CD4-positive, alpha-beta T cell (primary cell): ENCODE measurements around the gene LRP8. TPM values are rescaled to one million over a fixed set of nuclear protein-coding genes. Genes with fewer than 3 reads are reported as not detected.

ENCODE experiments used
- ATAC-seq: fragments of 200-7000 bp; cut with Tn5 transposase; one replicate; pipeline ENCODE4 v1.10.0; 2022; ENCODE audit warnings: mild to moderate bottlenecking; ENCODE audit not compliant: poor library complexity
- CTCF ChIA-PET: fragments of 350-600 bp; sonication (Branson Sonifier 250); formaldehyde crosslinking; loops from one replicate; lab custom pipeline; 2021; ENCODE audit warnings: antibody characterized with exemption, inconsistent platforms; lab: Charles Lee
- POLR2A ChIA-PET: fragments of 350-600 bp; sonication (Branson Sonifier 250); formaldehyde crosslinking; loops from one replicate; lab custom pipeline; 2021; ENCODE audit warnings: antibody characterized with exemption, inconsistent platforms; lab: Charles Lee
- DNase-seq, 14 experiments: peaks; one replicate each; pipeline ENCODE4 v3.0.0-alpha.2; 2013 to 2020; ENCODE audit warnings: mixed read lengths in 2 of 14
- H3K27ac ChIP-seq, 2 donors: one replicate each; pipeline versions ENCODE4 v1.5.1 to v1.7.0; 2013; ENCODE audit warnings: low read length in 2 of 2, low read depth in 1 of 2, mild to moderate bottlenecking in 1 of 2
- H3K27me3 ChIP-seq, 2 experiments: 1 replicate in 1 of 2; 2 replicates in 1 of 2; pipeline versions ENCODE4 v1.6.1 to v1.7.0; 2013; ENCODE audit warnings: low read length in 2 of 2, control low read depth in 1 of 2, mild to moderate bottlenecking in 1 of 2, moderate library complexity in 1 of 2; ENCODE audit not compliant: insufficient read depth in 2 of 2, control insufficient read depth in 1 of 2
- H3K36me3 ChIP-seq: one replicate; pipeline ENCODE4 v1.6.1; 2013; ENCODE audit warnings: low read length, control low read depth; ENCODE audit not compliant: insufficient read depth
- H3K4me1 ChIP-seq: one replicate; pipeline ENCODE4 v1.6.1; 2013; ENCODE audit warnings: low read length, control low read depth; ENCODE audit not compliant: insufficient read depth
- H3K4me3 ChIP-seq: one replicate; pipeline ENCODE4 v1.5.1; 2013; ENCODE audit warnings: mild to moderate bottlenecking, low read length, moderate library complexity
- H3K9me3 ChIP-seq, 2 experiments: 1 replicate in 1 of 2; 2 replicates in 1 of 2; pipeline versions ENCODE4 v1.6.1 to v1.7.0; 2013; ENCODE audit warnings: low read length in 2 of 2, mild to moderate bottlenecking in 2 of 2, control low read depth in 1 of 2, moderate library complexity in 1 of 2; ENCODE audit not compliant: control insufficient read depth in 1 of 2, insufficient read depth in 1 of 2
- H3K27ac Mint-ChIP-seq: one replicate; pipeline ENCODE4 v1.8.0; 2020; ENCODE audit warnings: mixed read lengths
- H3K27me3 Mint-ChIP-seq: one replicate; pipeline ENCODE4 v1.8.0; 2021; ENCODE audit warnings: mixed read lengths
- H3K36me3 Mint-ChIP-seq: one replicate; pipeline ENCODE4 v1.8.0; 2021; ENCODE audit warnings: low read depth, mixed read lengths
- H3K4me1 Mint-ChIP-seq: one replicate; pipeline ENCODE4 v1.8.0; 2021; ENCODE audit warnings: low read depth, mixed read lengths
- H3K4me3 Mint-ChIP-seq: one replicate; pipeline ENCODE4 v1.8.0; 2020; ENCODE audit warnings: mild to moderate bottlenecking, mixed read lengths
- H3K9me3 Mint-ChIP-seq: one replicate; pipeline ENCODE4 v1.8.0; 2020; ENCODE audit warnings: mixed read lengths
- intact Hi-C, 2 experiments: fragments of 100-400 bp; cut with DNase I in 1 of 2; cut with micrococcal nuclease in 1 of 2; formaldehyde crosslinking; loops; one replicate each; pipeline versions ENCODE4 v1.15.1 to v1.9.0; 2023 to 2025; cut with DNase I, micrococcal nuclease
- total RNA-seq, 174 experiments: library from RNA in 2 of 174; stranded (reverse) in 2 of 174; gene quantifications; one replicate each; pipeline ENCODE4 v1.2.3 and lab custom pipeline; 2021 to 2026
- TF ChIP-seq, protein P1 (sequence below): fragments of 200-600 bp; IDR thresholded peaks from one replicate; pipeline ENCODE4 v1.8.0; 2022; ENCODE audit warnings: antibody characterized with exemption, mild to moderate bottlenecking

LRP8 gene
- total RNA-seq, 2 experiments from 2014 or later = 8.1 to 11.5 TPM

DNA sequence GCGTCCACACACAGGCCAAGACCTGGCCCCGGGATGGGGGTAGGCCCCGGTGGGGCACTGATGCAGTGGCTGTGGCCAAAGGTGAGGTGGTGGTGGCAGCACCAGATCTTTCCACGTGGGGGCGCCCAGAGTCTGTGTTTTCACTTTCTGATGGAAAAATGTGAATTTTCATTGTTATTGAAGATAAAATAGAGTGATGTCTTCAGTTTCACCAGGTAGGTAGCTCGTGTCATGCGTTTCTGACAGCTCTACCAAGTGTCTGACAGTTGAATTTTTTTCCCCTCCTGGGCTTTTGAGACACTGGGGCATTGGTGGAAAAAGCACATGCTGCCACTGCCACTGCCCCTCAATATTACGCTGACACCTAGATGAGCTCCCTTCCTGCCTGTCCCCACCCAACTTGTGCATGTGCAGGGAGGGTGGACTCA lies 49.6 kb downstream of the LRP8 start:
- DNase-seq = peak; percentile 40 to 82 (median 70)
- ATAC-seq = peak; percentile 74
- no peak overlapping the region for H3K4me3 ChIP-seq
- no peaks in the 10 kb centered on the region for H3K27me3 Mint-ChIP-seq
- no peak overlapping the region for H3K4me3 Mint-ChIP-seq
- no peaks in the 10 kb centered on the region for H3K9me3 ChIP-seq
- no peaks in the 10 kb centered on the region for H3K4me1 Mint-ChIP-seq
- H3K27ac Mint-ChIP-seq = no peak overlapping the region
- intact Hi-C loops = loop anchor here (1.0 to 5.0 kb wide), 6 partner anchors 115 to 476 kb away; no protein-coding TSS in a partner anchor
- no peak overlapping the region for H3K27ac ChIP-seq
- CTCF ChIA-PET = interaction anchor here (0.6 to 3.4 kb wide), 12 partner anchors 12 to 402 kb away, joined by 3 to 41 read pairs (median 3); no protein-coding TSS in a partner anchor
- no peaks in the 10 kb centered on the region for H3K4me1 ChIP-seq
- peaks cover 3% of the 10 kb centered on the region for H3K36me3 Mint-ChIP-seq
- TF ChIP-seq, protein P1, sequence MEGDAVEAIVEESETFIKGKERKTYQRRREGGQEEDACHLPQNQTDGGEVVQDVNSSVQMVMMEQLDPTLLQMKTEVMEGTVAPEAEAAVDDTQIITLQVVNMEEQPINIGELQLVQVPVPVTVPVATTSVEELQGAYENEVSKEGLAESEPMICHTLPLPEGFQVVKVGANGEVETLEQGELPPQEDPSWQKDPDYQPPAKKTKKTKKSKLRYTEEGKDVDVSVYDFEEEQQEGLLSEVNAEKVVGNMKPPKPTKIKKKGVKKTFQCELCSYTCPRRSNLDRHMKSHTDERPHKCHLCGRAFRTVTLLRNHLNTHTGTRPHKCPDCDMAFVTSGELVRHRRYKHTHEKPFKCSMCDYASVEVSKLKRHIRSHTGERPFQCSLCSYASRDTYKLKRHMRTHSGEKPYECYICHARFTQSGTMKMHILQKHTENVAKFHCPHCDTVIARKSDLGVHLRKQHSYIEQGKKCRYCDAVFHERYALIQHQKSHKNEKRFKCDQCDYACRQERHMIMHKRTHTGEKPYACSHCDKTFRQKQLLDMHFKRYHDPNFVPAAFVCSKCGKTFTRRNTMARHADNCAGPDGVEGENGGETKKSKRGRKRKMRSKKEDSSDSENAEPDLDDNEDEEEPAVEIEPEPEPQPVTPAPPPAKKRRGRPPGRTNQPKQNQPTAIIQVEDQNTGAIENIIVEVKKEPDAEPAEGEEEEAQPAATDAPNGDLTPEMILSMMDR = peak; percentile 97
- no peaks in the 10 kb centered on the region for H3K27me3 ChIP-seq
- H3K9me3 Mint-ChIP-seq = no peaks in the 10 kb centered on the region
- POLR2A ChIA-PET = interaction anchor here (1.4 to 2.0 kb wide), 3 partner anchors 48 to 118 kb away, joined by 3 to 8 read pairs (median 5); no protein-coding TSS in a partner anchor
- peaks cover 3% of the 10 kb centered on the region for H3K36me3 ChIP-seq

DNA sequence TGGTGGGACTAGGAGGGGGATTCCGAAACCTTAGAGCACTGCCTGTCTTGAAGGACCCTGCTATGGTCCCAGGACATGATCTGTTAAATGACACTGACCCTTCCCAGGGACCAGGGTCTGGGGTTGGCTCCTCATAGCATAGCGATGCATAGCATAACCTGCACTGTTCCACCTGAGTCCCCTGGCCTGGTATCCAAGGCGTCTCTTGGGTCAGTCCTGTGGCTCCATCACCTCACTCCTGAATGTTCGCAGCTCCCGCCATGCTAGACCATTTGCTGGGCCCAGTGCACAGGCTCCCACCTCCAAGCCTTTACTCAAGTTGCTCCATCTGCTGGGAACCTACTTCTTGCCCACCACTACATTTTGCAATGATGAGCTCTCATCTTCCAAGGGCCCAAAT lies 50.5 kb downstream of the LRP8 start:
- H3K36me3 ChIP-seq = peaks cover 3% of the 10 kb centered on the region
- H3K27ac ChIP-seq = no peak overlapping the region
- Mint-ChIP-seq H3K27ac (no peak overlapping the region), H3K4me3 (no peak overlapping the region), H3K27me3 (no peaks in the 10 kb centered on the region), H3K9me3 (no peaks in the 10 kb centered on the region), H3K36me3 (peaks cover 3% of the 10 kb centered on the region), H3K4me1 (no peaks in the 10 kb centered on the region)
- no peak for DNase-seq
- no peaks in the 10 kb centered on the region for H3K4me1 ChIP-seq
- ChIA-PET POLR2A (no interaction called here), CTCF (interaction anchor here (1.0 to 3.4 kb wide), 3 partner anchors 22 to 116 kb away, joined by 3 to 41 read pairs (median 3); no protein-coding TSS in a partner anchor)
- H3K4me3 ChIP-seq = no peak overlapping the region
- TF ChIP-seq, protein P1 = no peak
- ATAC-seq = no peak
- H3K9me3 ChIP-seq = no peaks in the 10 kb centered on the region
- intact Hi-C loops = loop anchor here (5.0 kb wide), 3 partner anchors 195 to 475 kb away; no protein-coding TSS in a partner anchor
- no peaks in the 10 kb centered on the region for H3K27me3 ChIP-seq

DNA sequence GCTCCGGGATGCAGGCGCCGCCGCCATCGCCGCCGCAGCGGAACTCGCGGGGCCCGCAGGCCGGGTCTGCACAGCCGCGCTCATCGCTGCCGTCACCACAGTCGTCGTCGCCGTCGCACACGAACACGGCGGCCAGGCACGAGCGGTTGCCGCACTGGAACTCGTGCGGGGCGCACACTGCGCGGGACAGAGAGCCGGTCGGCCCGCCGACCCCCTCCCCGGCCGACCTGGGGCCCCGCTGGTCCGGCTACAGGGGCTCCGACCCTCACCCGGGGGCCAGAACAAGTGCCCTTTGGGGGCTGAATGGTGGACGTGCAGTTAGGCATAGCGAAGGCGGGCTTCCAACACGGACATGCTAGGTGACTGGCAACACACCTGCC lies 51.0 kb downstream of the LRP8 start:
- Histone ChIP-seq H3K4me3 (no peak overlapping the region), H3K36me3 (peaks cover 3% of the 10 kb centered on the region), H3K4me1 (no peaks in the 10 kb centered on the region), H3K9me3 (no peaks in the 10 kb centered on the region), H3K27ac (no peak overlapping the region), H3K27me3 (no peaks in the 10 kb centered on the region)
- ChIA-PET POLR2A (no interaction called here), CTCF (interaction anchor here (3.4 kb wide), 1 partner anchor 117 kb away, joined by 41 read pairs; no protein-coding TSS in a partner anchor)
- no peak overlapping the region for H3K27ac Mint-ChIP-seq
- DNase-seq = no peak
- TF ChIP-seq, protein P1 = no peak
- intact Hi-C loops = loop anchor here (5.0 kb wide), 3 partner anchors 195 to 475 kb away; no protein-coding TSS in a partner anchor
- H3K9me3 Mint-ChIP-seq = no peaks in the 10 kb centered on the region
- no peaks in the 10 kb centered on the region for H3K4me1 Mint-ChIP-seq
- H3K27me3 Mint-ChIP-seq = no peaks in the 10 kb centered on the region
- peaks cover 3% of the 10 kb centered on the region for H3K36me3 Mint-ChIP-seq
- no peak for ATAC-seq
- no peak overlapping the region for H3K4me3 Mint-ChIP-seq
